Measurements from ENCODE around the gene RPS26.
"Not testable (repeated sequence)": the region's sequence is repeated elsewhere in the genome, so short reads cannot be mapped to it uniquely, and the experiment has no call there.

DNA sequence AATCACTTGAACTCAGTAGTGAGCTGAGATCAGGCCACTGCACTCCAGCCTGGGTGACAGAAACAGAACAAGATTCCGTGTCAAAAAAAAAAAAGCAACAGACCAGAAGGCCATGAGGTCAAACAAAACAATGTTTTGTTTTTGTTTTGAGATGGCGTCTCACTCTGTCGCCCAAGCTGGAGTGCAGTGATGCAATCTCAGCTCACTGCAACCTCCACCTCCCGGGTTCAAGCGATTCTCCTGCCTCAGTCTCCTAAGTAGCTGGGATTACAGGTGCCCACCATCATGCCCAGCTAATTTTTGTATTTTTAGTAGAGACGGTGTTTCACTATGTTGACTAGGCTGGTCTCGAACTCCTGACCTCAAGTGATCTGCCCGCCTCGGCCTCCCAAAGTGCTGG is 36.2 kb downstream of the RPS26 start:
- TF ChIP-seq, protein P1, sequence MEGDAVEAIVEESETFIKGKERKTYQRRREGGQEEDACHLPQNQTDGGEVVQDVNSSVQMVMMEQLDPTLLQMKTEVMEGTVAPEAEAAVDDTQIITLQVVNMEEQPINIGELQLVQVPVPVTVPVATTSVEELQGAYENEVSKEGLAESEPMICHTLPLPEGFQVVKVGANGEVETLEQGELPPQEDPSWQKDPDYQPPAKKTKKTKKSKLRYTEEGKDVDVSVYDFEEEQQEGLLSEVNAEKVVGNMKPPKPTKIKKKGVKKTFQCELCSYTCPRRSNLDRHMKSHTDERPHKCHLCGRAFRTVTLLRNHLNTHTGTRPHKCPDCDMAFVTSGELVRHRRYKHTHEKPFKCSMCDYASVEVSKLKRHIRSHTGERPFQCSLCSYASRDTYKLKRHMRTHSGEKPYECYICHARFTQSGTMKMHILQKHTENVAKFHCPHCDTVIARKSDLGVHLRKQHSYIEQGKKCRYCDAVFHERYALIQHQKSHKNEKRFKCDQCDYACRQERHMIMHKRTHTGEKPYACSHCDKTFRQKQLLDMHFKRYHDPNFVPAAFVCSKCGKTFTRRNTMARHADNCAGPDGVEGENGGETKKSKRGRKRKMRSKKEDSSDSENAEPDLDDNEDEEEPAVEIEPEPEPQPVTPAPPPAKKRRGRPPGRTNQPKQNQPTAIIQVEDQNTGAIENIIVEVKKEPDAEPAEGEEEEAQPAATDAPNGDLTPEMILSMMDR (IDR thresholded peaks at IDR 0.05), result not testable (repeated sequence)
- not testable (repeated sequence) for TF ChIP-seq FOXP1 (CRISPR knock-in tag; IDR thresholded peaks at IDR 0.05; ENCODE audit: borderline replicate concordance); TEAD4 (CRISPR knock-in tag; IDR thresholded peaks at IDR 0.05); SMAD4 (CRISPR knock-in tag; IDR thresholded peaks at IDR 0.05); CBFB (CRISPR knock-in tag; IDR thresholded peaks at IDR 0.05; ENCODE audit: low read depth); JUN (CRISPR knock-in tag; IDR thresholded peaks at IDR 0.05); ZNF232 (CRISPR knock-in tag; IDR thresholded peaks at IDR 0.05); FOXJ3 (CRISPR knock-in tag; IDR thresholded peaks at IDR 0.05; ENCODE audit: borderline replicate concordance); ZNF317 (CRISPR knock-in tag; IDR thresholded peaks at IDR 0.05; ENCODE audit: borderline replicate concordance, low read depth); NR3C1 (CRISPR knock-in tag; conservative IDR thresholded peaks at IDR 0.05; ENCODE audit: low read depth)
- TF ChIP-seq, protein P2, sequence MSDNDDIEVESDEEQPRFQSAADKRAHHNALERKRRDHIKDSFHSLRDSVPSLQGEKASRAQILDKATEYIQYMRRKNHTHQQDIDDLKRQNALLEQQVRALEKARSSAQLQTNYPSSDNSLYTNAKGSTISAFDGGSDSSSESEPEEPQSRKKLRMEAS (CRISPR knock-in tag; IDR thresholded peaks at IDR 0.05), result not testable (repeated sequence)
- TF ChIP-seq, protein P3, sequence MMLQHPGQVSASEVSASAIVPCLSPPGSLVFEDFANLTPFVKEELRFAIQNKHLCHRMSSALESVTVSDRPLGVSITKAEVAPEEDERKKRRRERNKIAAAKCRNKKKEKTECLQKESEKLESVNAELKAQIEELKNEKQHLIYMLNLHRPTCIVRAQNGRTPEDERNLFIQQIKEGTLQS (CRISPR knock-in tag; conservative IDR thresholded peaks at IDR 0.05), result not testable (repeated sequence)
- TF ChIP-seq, protein P4, sequence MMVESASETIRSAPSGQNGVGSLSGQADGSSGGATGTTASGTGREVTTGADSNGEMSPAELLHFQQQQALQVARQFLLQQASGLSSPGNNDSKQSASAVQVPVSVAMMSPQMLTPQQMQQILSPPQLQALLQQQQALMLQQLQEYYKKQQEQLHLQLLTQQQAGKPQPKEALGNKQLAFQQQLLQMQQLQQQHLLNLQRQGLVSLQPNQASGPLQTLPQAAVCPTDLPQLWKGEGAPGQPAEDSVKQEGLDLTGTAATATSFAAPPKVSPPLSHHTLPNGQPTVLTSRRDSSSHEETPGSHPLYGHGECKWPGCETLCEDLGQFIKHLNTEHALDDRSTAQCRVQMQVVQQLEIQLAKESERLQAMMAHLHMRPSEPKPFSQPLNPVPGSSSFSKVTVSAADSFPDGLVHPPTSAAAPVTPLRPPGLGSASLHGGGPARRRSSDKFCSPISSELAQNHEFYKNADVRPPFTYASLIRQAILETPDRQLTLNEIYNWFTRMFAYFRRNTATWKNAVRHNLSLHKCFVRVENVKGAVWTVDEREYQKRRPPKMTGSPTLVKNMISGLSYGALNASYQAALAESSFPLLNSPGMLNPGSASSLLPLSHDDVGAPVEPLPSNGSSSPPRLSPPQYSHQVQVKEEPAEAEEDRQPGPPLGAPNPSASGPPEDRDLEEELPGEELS (CRISPR knock-in tag; IDR thresholded peaks at IDR 0.05), result not testable (repeated sequence)
